Fibroblast of skin of scalp (primary cell): ENCODE data around the gene ABHD17C.

ENCODE experiments used
- DNase-seq: peaks from one replicate; pipeline ENCODE4 v3.0.0-alpha.2; 2013

Gene ABHD17C

GRCh38 chr15:80789796-80790195, 94.7 kb downstream of the ABHD17C start:
- no peak for DNase-seq

GRCh38 chr15:80790236-80790635, 95.1 kb downstream of the ABHD17C start:
- no peak for DNase-seq

GRCh38 chr15:80791004-80791403, 95.9 kb downstream of the ABHD17C start:
- no peak for DNase-seq

- no peak for DNase-seq
Observed at GRCh38 chr15:80796407-80796806, 101.3 kb downstream of the ABHD17C start.

GRCh38 chr15:80798911-80799310, 103.8 kb downstream of the ABHD17C start:
- DNase-seq: no peak

GRCh38 chr15:80800067-80800466, 105.0 kb downstream of the ABHD17C start:
- DNase-seq: no peak

- no peak for DNase-seq
Observed at GRCh38 chr15:80801891-80802680, 107.0 kb downstream of the ABHD17C start.

GRCh38 chr15:80803580-80804525, 108.7 kb downstream of the ABHD17C start:
- no peak for DNase-seq

- no peak for DNase-seq
Observed at GRCh38 chr15:80804970-80805495, 109.9 kb downstream of the ABHD17C start.
